Astrocyte (in vitro differentiated cells and primary cell): ENCODE data around the gene TIMP4. TPM values are rescaled to one million over a fixed set of nuclear protein-coding genes. Genes with fewer than 3 reads are reported as not detected.

ENCODE experiments used
- DNase-seq: peaks from one replicate; pipeline ENCODE4 v3.0.0-alpha.2; 2010; ENCODE audit warnings: low read depth
- FAIRE-seq: peaks from 2 replicates; lab custom pipeline; 2011; peaks lifted over from hg19 to GRCh38; lab: Jason Lieb, UNC
- H2AFZ ChIP-seq: 2 replicates; pipeline ENCODE4 v1.6.0; 2012; ENCODE audit warnings: low read depth, low read length, inconsistent platforms
- H3K27ac ChIP-seq: 2 replicates; pipeline ENCODE4 v1.5.1; 2011; ENCODE audit warnings: low read depth, low read length, inconsistent platforms
- H3K27me3 ChIP-seq: 2 replicates; pipeline ENCODE4 v1.6.0; 2011; ENCODE audit warnings: low read length, inconsistent platforms; ENCODE audit not compliant: insufficient read depth
- H3K36me3 ChIP-seq: 2 replicates; pipeline ENCODE4 v1.5.1; 2011; ENCODE audit warnings: low read length, inconsistent platforms; ENCODE audit not compliant: insufficient read depth
- H3K4me1 ChIP-seq: 2 replicates; pipeline ENCODE4 v1.5.1; 2011; ENCODE audit warnings: low read length, inconsistent platforms; ENCODE audit not compliant: insufficient read depth
- H3K4me2 ChIP-seq: 2 replicates; pipeline ENCODE4 v1.6.0; 2012; ENCODE audit warnings: low read length, inconsistent platforms
- H3K4me3 ChIP-seq: 2 replicates; pipeline ENCODE4 v1.5.1; 2011; ENCODE audit warnings: low read depth, mild to moderate bottlenecking, low read length, inconsistent platforms; ENCODE audit not compliant: insufficient read depth
- H3K79me2 ChIP-seq: 2 replicates; pipeline ENCODE4 v1.6.0; 2012; ENCODE audit warnings: mild to moderate bottlenecking, low read length, inconsistent platforms; ENCODE audit not compliant: insufficient read depth
- H3K9ac ChIP-seq: 2 replicates; pipeline ENCODE4 v1.6.0; 2012; ENCODE audit warnings: mild to moderate bottlenecking, low read length, inconsistent platforms
- H3K9me3 ChIP-seq: 2 replicates; pipeline ENCODE4 v1.5.1; 2012; ENCODE audit warnings: low read depth, mild to moderate bottlenecking, low read length, inconsistent platforms; ENCODE audit not compliant: insufficient read depth
- H4K20me1 ChIP-seq: 2 replicates; pipeline ENCODE4 v1.6.0; 2012; ENCODE audit warnings: low read length, inconsistent platforms; ENCODE audit not compliant: insufficient read depth
- H3K27ac Mint-ChIP-seq: one replicate; pipeline ENCODE4 v1.8.0; 2021; ENCODE audit warnings: mild to moderate bottlenecking, mixed read lengths; ENCODE audit not compliant: unreplicated experiment
- H3K27me3 Mint-ChIP-seq: one replicate; pipeline ENCODE4 v1.8.0; 2021; ENCODE audit warnings: low read depth, mixed read lengths; ENCODE audit not compliant: unreplicated experiment
- H3K36me3 Mint-ChIP-seq: one replicate; pipeline ENCODE4 v1.8.0; 2021; ENCODE audit warnings: low read depth, mixed read lengths; ENCODE audit not compliant: unreplicated experiment
- H3K4me1 Mint-ChIP-seq: one replicate; pipeline ENCODE4 v1.8.0; 2021; ENCODE audit warnings: low read depth, mixed read lengths; ENCODE audit not compliant: unreplicated experiment
- H3K4me3 Mint-ChIP-seq: one replicate; pipeline ENCODE4 v1.8.0; 2021; ENCODE audit warnings: mild to moderate bottlenecking, moderate library complexity, mixed read lengths; ENCODE audit not compliant: unreplicated experiment
- H3K9me3 Mint-ChIP-seq: one replicate; pipeline ENCODE4 v1.8.0; 2021; ENCODE audit warnings: mild to moderate bottlenecking, mixed read lengths; ENCODE audit not compliant: unreplicated experiment
- CTCF ChIP-seq: IDR thresholded peaks from 2 replicates; pipeline ENCODE4 v1.5.1; 2011; ENCODE audit warnings: low read depth, mild to moderate bottlenecking, inconsistent platforms, low read length, moderate library complexity; ENCODE audit not compliant: insufficient read depth
- EZH2 ChIP-seq: IDR thresholded peaks from 2 replicates; pipeline ENCODE4 v1.6.1; 2012; ENCODE audit warnings: mild to moderate bottlenecking, low read length, inconsistent platforms; ENCODE audit not compliant: insufficient read depth
- total RNA-seq: library from RNA; stranded (reverse); gene quantifications from 2 replicates; pipeline ENCODE4 v1.2.1, GENCODE V29; 2021

Gene TIMP4
- total RNA-seq, 1 donor from 2014 or later: 2.0 TPM

GRCh38 chr3:12195231-12195630 is 36.5 kb upstream of the TIMP4 start:
- Mint-ChIP-seq H3K9me3 (peaks cover 4% of the 10 kb centered on the region), H3K27me3 (peaks cover 2% of the 10 kb centered on the region), H3K27ac (peak overlapping the region; percentile 41), H3K36me3 (no peaks in the 10 kb centered on the region), H3K4me3 (peak overlapping the region; percentile 6), H3K4me1 (peaks cover 31% of the 10 kb centered on the region)
- Histone ChIP-seq H2AFZ (no peak overlapping the region), H3K27ac (no peak overlapping the region), H4K20me1 (no peaks in the 10 kb centered on the region), H3K4me3 (no peak overlapping the region), H3K4me2 (peak overlapping the region; percentile 77), H3K9me3 (no peaks in the 10 kb centered on the region), H3K4me1 (peaks cover 27% of the 10 kb centered on the region), H3K27me3 (no peaks in the 10 kb centered on the region), H3K36me3 (no peaks in the 10 kb centered on the region), H3K9ac (no peak overlapping the region), H3K79me2 (no peaks in the 10 kb centered on the region)
- FAIRE-seq (no peak), DNase-seq (peak; percentile 35)
- TF ChIP-seq EZH2: no peak
- TF ChIP-seq CTCF: no peak

- Histone ChIP-seq H2AFZ (no peak overlapping the region), H3K4me2 (peak overlapping the region; percentile 77), H3K4me1 (peaks cover 27% of the 10 kb centered on the region), H3K9me3 (no peaks in the 10 kb centered on the region), H3K27me3 (no peaks in the 10 kb centered on the region), H3K79me2 (no peaks in the 10 kb centered on the region), H3K9ac (no peak overlapping the region), H3K27ac (peak overlapping the region; percentile 89), H3K36me3 (no peaks in the 10 kb centered on the region), H4K20me1 (no peaks in the 10 kb centered on the region), H3K4me3 (no peak overlapping the region)
- Mint-ChIP-seq H3K27ac (peak overlapping the region; percentile 72), H3K4me1 (peaks cover 31% of the 10 kb centered on the region), H3K27me3 (peaks cover 4% of the 10 kb centered on the region), H3K9me3 (peaks cover 4% of the 10 kb centered on the region), H3K4me3 (no peak overlapping the region), H3K36me3 (peaks cover 2% of the 10 kb centered on the region)
- FAIRE-seq: no peak
- DNase-seq: no peak
- TF ChIP-seq CTCF (no peak), EZH2 (no peak)
Measured at GRCh38 chr3:12194669-12195161, 36.0 kb upstream of the TIMP4 start.

GRCh38 chr3:12194209-12194608 is 35.5 kb upstream of the TIMP4 start:
- no peaks in the 10 kb centered on the region for H3K9me3 ChIP-seq
- H3K27ac ChIP-seq: peak overlapping the region; percentile 89
- no peaks in the 10 kb centered on the region for H3K79me2 ChIP-seq
- H3K4me2 ChIP-seq: peak overlapping the region; percentile 77
- no peaks in the 10 kb centered on the region for H3K27me3 ChIP-seq
- peak; percentile 91 for DNase-seq
- Mint-ChIP-seq H3K9me3 (peaks cover 4% of the 10 kb centered on the region), H3K36me3 (peaks cover 2% of the 10 kb centered on the region), H3K4me1 (peaks cover 31% of the 10 kb centered on the region), H3K27ac (peak overlapping the region; percentile 96), H3K27me3 (peaks cover 4% of the 10 kb centered on the region), H3K4me3 (no peak overlapping the region)
- no peaks in the 10 kb centered on the region for H3K36me3 ChIP-seq
- no peaks in the 10 kb centered on the region for H4K20me1 ChIP-seq
- TF ChIP-seq EZH2 (no peak), CTCF (no peak)
- H2AFZ ChIP-seq: no peak overlapping the region
- FAIRE-seq: peak; percentile 65
- H3K4me3 ChIP-seq: no peak overlapping the region
- H3K4me1 ChIP-seq: peaks cover 27% of the 10 kb centered on the region
- peak overlapping the region; percentile 53 for H3K9ac ChIP-seq
